Inflammatory macrophage (primary cell): ENCODE results near the gene ANKRD17.

Source experiments
- DNase-seq, 2 donors: peaks; one replicate each; pipeline ENCODE4 v3.0.0-alpha.2; 2020 to 2022

ANKRD17 gene

DNA sequence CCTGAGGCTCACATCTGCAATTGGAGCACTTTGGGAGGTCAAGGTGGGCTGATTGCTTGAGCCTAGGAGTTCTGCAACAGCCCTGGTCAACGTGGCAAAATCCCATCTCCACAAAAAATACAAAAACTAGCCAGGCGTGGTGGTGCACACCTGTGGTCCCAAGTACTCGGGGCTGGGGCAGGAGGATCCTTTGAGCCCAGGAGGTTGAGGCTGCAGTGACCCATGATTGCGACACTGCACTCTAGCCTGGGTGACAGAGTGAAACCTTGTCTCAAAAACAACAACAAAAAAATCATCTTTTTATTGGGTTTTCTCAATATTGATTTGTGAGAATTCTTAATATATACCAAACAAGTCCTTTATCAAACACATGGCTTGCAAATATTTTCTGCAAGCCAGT is 64.9 kb downstream of the ANKRD17 start:
- DNase-seq = no peak

DNA sequence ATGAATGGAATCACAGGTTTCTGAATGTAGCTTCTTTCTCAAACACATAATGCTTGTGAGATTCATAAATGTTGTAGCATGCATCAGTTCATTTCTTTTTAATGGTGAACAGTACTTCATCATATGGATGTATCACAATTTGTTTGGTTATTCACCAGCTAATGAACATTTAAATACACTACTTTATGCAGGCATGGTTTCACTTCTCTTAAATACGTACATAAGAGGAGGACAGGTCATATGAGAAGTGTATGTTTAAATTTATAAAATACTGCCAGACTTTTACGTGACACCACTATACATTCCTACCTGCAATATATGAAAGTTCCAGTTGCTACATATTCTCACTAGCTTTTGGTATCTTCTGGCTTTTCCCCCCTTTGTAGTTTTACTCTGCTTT is 65.4 kb downstream of the ANKRD17 start:
- no peak for DNase-seq

GRCh38 chr4:73189274-73189810 is 69.3 kb downstream of the ANKRD17 start:
- no peak for DNase-seq

- no peak for DNase-seq
Observed at GRCh38 chr4:73187325-73187724, 71.3 kb downstream of the ANKRD17 start.

DNA sequence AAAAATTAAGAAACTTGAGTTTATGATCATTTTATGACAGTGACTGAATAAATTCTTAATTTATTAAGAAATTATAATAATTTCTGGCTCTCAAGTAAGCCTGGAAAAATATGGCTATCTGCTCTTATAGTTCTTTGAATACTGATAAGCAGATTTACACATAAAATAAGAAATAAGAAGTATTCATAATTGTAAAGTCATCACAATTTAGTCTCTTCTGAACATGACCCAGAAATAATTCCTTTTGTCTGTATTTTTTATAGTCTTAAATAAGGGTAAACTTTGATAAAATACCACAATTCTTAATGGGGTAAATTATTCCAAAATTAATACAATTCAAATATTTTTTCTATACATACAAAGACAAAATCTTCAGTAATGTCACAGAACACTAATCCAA is 72.7 kb downstream of the ANKRD17 start:
- no peak for DNase-seq

- peak; percentile 28 to 61 for DNase-seq
Observed at GRCh38 chr4:73181231-73181630, 77.4 kb downstream of the ANKRD17 start.

- no peak for DNase-seq
Observed at GRCh38 chr4:73178389-73178788, 80.2 kb downstream of the ANKRD17 start.

DNA sequence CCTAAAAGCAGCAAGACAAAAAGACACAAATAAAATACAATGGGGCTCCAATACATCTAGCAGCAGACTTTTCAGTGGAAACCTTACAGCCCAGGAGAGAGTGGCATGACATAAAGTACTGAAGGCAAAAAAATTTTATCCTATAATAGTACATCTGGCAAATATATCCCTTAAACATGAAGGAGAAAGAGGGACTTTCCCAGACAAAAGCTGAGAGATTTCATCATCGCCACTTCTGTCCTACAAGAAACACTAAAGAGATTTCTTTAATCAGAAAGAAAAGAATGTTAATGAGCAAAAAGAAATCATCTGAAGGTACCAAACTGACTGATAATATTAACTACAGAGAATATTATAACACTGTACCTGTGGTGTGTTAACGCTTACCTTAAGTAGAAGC is 86.4 kb downstream of the ANKRD17 start:
- DNase-seq = peak in 1 of 2 donors; percentile 14

DNA sequence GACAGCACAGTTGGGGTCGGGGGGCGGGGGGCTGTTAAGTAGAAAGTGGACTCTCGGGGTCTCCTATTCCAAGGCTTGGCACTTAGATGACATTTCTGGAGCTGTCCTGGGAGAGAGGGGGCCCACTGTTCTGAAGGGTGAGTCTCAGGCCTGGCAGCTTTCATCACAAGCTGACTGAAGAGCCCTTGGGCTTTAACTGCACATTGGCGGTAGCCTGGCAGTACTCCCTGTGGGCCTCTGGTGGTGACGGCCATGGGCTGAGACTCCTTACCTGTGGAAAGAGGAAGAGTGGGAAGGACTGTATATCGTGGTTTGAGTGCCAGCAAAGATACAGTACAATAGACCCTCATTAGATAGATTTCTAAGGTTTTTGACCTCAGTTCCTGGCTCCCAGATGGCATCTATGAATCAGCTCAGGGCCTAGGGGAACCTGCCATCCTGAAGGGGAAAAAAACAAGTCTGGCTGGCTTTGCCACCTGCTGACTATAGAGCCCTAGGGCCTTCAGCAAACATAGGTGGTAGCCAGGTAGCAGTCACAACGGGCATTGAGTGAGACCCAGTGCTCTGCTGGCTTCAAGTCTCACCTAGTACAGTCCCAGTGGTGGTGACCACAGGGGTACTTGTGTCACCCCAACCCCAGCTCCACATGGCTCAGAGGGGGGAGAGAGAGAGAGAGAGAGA is 87.9 kb downstream of the ANKRD17 start:
- DNase-seq = no peak

- no peak for DNase-seq
Observed at GRCh38 chr4:73166212-73166611, 92.4 kb downstream of the ANKRD17 start.

DNA sequence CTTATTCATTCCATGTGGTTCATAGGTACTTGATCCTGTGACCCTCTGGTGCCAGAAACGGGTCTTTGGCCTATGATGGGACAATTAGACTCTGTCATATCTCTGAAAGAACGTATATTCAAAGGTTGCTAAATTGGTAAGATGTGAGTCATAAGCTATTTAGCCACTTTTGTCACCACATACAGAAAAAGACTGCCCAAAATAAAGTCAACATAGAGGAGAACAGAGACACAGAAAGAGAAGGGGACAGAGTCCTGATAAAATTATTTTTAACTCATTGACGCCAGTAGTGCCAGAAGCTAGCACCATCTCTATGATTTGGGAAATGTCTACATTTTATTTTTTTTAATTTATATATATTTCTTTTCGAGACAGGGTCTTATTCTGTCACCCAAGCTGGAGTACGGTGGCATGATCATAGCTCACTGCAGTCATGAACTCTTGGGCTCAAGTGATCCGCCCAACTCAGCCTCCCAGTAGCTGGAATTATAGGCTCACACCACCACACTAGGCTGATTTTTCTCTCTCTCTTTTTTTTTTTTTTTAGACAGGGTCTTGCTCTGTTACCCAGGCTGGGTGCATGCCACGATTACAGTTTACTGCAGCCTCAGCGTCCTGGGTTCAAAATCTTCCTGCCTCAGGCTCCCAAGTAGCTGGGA is 96.9 kb downstream of the ANKRD17 start:
- DNase-seq = no peak

- no peak for DNase-seq
Observed at GRCh38 chr4:73156394-73156793, 102.2 kb downstream of the ANKRD17 start.

DNA sequence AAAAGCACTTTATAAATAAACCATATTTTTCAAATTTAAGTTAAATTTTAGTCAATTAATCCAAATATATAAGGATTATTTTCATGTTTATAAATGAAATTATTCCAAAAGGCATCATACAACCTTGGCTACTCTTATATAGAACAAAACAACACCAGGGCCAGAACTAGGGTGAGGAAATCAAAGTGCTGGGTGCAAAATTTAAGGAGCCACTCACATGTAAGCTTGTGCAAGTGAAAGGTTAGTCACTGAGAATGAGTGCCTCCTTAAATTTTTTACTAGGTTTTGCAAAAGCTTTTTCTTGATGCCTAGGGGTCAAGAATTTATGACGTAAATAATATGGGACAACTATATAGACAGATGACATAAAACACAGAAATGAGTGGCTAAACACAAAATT is 105.7 kb downstream of the ANKRD17 start:
- DNase-seq = peak; percentile 12 to 18

DNA sequence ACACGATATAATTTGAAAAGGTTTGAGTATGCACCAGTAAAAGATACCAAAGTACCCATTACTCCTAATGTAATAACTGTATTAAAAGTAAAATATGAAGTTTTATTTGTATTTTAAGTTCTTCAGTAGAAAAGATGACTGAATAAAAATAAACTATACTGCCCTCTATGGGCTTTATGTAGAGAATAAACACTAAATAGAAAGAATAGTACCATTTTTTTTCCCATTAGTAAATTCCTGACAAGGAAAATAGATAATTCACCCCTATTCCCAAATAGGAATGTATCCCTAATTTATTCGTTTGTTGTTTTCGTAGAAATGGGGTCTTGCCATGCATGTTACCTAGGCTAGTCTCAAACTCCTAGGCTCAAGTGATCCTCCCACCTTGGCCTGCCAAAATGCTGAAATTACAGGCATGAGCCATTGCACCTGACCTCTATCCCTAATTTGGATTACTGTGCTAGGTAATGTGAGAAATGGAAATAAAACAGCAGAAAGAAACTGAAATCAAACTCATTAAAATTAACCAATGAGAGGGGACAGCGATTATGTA is 115.5 kb downstream of the ANKRD17 start:
- no peak for DNase-seq

- DNase-seq = no peak
Observed at GRCh38 chr4:73139991-73140390, 118.6 kb downstream of the ANKRD17 start.

DNA sequence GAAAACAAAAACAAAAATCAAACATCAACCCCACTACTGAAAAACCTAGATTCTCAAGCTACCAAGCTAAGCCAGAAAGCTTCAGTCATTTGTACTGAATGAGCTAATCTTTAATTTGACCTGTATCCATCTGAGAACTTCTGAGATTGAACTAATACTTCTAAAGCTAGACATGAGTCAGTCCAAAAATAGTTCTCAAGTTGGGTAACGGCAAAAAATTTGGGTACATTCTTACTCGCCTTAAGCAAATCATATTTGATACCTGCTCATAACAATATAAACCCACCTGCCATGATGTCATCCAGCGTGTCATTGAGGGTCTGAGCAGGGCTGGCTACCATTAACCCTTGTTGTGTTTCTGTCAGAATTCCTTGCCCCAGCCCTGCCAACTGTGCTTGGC is 119.4 kb downstream of the ANKRD17 start:
- DNase-seq = no peak

- no peak for DNase-seq
Observed at GRCh38 chr4:73137121-73137520, 121.5 kb downstream of the ANKRD17 start.

DNA sequence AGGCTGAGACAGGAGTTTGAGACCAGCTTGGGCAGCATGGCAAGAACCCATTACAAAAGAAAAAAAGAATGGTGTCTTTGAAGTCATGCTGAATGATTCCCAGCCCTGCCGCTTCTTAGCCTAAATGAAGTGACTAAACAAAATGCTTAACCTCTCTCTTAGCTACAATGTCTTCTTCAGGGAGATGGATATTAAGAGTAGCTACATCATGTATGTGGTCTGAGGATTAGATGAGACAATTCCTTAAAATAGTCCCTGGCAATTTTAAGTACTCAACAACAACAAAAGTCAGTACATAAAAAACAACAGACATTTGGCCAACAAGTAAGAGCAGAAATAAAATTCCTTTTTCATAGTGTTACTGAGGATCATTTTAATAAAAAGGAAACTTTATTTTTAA is 124.8 kb downstream of the ANKRD17 start:
- no peak for DNase-seq

- DNase-seq = no peak
Observed at GRCh38 chr4:73131281-73131680, 127.3 kb downstream of the ANKRD17 start.

DNA sequence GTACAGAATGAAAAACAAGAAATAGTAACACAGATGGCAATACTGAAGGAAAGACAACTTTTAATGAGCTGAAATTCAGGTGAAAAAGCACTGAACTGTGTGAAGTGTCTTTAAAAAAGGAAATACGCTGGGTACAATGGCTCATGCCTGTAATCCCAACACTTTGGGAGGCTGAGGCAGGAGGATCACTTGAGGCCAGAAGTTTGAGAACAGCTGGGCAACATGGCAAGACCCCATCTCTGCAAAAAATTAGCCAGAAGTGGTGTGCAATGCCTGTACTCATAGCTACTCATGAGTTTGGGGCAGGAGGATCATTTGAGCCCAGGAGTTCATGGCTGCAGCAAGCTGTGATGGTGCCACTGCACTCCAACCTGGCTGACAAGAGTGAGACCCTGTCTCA is 129.3 kb downstream of the ANKRD17 start:
- DNase-seq = no peak

DNA sequence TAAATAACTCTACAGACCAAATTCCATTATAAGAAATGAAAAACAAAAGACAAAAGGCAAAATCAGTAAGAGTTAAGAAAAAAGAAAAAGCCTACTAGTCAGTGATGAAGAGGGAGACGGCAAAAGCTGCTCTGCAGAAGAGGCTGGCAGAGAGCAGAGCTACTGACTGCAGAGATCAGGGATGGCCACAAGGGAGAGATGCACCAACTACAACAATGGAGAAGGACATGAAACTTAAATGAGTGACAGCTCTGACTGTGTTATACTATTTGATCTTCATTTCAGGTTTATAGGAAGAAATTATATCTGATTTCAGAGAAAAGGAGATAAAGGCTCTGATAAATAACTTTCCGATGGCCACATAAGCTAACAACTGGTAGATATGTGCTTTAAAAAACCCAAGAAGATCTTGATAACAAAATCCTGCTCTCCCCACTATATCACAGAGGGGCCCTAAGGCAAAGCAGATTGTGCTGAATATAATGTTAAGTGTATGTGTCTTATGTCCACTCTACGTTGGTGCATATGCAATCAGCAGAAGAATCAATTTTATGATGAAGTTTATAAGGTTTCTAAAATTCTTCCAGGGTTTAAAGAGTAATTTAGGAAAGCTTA is 130.7 kb downstream of the ANKRD17 start:
- peak in 1 of 2 donors; percentile 12 for DNase-seq

- DNase-seq = no peak
Observed at GRCh38 chr4:73109493-73109892, 149.1 kb downstream of the ANKRD17 start.

GRCh38 chr4:73104695-73105094 is 153.9 kb downstream of the ANKRD17 start:
- DNase-seq = no peak
